Measurements from ENCODE around the gene FOXC2. TPM values are rescaled to one million over a fixed set of nuclear protein-coding genes. Genes with fewer than 3 reads are reported as not detected.

The FOXC2 gene
- total and polyA plus RNA-seq, 10 of the 15 experiments (the other 5 are each of a cell fraction or from before 2014, with no cell fraction given): not detected

DNA sequence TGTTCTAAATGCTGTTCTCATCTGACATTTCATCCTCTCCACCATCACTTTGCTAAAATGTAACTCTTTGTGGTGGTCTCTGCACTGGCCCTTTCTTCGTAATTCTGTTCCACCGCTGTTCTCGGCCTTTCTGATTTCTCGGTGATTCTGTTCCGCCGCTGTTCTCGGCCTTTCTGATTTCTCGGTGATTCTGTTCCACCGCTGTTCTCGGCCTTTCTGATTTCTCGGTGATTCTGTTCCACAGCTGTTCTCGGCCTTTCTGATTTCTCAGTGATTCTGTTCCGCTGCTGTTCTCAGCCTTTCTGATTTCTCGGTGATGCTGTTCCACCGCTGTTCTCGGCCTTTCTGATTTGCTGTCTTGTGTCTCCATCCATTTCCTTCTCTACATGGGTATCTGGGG, 44.0 kb upstream of the FOXC2 start:
- RAD21 ChIA-PET (ENCODE audit: unreplicated experiment): no interaction called here
- H4K20me1 ChIP-seq (ENCODE audit: control insufficient read depth, insufficient read depth): no peaks in the 10 kb centered on the region
- peaks cover 0 to 1% of the 10 kb centered on the region in 2 experiments; a peak in 1 of 4 replicates for H3K27me3 ChIP-seq (replicated peaks in 1 of 2; ENCODE audit: control insufficient read depth in 2 of 2, insufficient read depth in 2 of 2, low read length in 1 of 2)
- TF ChIP-seq HDAC6 (IDR thresholded peaks at IDR 0.05; ENCODE audit: unreplicated experiment) (no peak), MYC (IDR thresholded peaks at IDR 0.05; ENCODE audit: insufficient read depth, insufficient read length, insufficient replicate concordance, low read length, severe bottlenecking) (no peak), EED (IDR thresholded peaks at IDR 0.05; ENCODE audit: low read depth) (no peak), E2F8 (IDR thresholded peaks at IDR 0.05; ENCODE audit: low read depth, partially characterized antibody) (no peak), IRF4 (IDR thresholded peaks at IDR 0.05; ENCODE audit: low read depth, low read length) (no peak), CBX5 (IDR thresholded peaks at IDR 0.05; ENCODE audit: low read depth) (no peak), YBX1 (IDR thresholded peaks at IDR 0.05) (no peak), FOS (IDR thresholded peaks at IDR 0.05; ENCODE audit: borderline replicate concordance, extremely low read depth, insufficient read length) (no peak), ZBED1 (IDR thresholded peaks at IDR 0.05; ENCODE audit: borderline replicate concordance) (no peak), BCL11A (IDR thresholded peaks at IDR 0.05; ENCODE audit: low read depth, low read length) (no peak), POLR2AphosphoS2 (IDR thresholded peaks at IDR 0.05; ENCODE audit: low read depth, low read length) (no peak), RELA (IDR thresholded peaks at IDR 0.05; ENCODE audit: borderline replicate concordance, partially characterized antibody) (no peak), BMI1 (IDR thresholded peaks at IDR 0.05; ENCODE audit: borderline replicate concordance) (no peak)
- TF ChIP-seq, protein P1, sequence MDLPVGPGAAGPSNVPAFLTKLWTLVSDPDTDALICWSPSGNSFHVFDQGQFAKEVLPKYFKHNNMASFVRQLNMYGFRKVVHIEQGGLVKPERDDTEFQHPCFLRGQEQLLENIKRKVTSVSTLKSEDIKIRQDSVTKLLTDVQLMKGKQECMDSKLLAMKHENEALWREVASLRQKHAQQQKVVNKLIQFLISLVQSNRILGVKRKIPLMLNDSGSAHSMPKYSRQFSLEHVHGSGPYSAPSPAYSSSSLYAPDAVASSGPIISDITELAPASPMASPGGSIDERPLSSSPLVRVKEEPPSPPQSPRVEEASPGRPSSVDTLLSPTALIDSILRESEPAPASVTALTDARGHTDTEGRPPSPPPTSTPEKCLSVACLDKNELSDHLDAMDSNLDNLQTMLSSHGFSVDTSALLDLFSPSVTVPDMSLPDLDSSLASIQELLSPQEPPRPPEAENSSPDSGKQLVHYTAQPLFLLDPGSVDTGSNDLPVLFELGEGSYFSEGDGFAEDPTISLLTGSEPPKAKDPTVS (IDR thresholded peaks at IDR 0.05; ENCODE audit: low read depth, low read length): no peak
- intact Hi-C loops (cut with micrococcal nuclease; ENCODE audit: unreplicated experiment): no loop called here
- H3K36me3 ChIP-seq (ENCODE audit: control insufficient read depth in 2 of 2, insufficient read depth in 2 of 2, low read length in 1 of 2): no peaks in the 10 kb centered on the region
- BruUV-seq (replicated peaks): no TSS peak
- no peak overlapping the region for H3K9ac ChIP-seq (ENCODE audit: control insufficient read depth, insufficient read depth, low read length)
- H3K4me3 ChIP-seq: no peak overlapping the region
- H2AFZ ChIP-seq (ENCODE audit: control insufficient read depth, low read depth, low read length): no peak overlapping the region
- DNase-seq (ENCODE audit: low read depth, low spot score) (no peak), ATAC-seq (no peak), FAIRE-seq (no peak)
- SMC1A ChIA-PET (ENCODE audit: uncharacterized antibody, unreplicated experiment): no interaction called here
- in situ Hi-C loops (cut with MboI): loop anchor here (5.0 kb wide), 2 partner anchors 180 to 700 kb away; no protein-coding TSS in a partner anchor
- no peaks in the 10 kb centered on the region for H3K79me2 ChIP-seq (ENCODE audit: control insufficient read depth, insufficient read depth, low read length)
- H3K4me2 ChIP-seq (ENCODE audit: control insufficient read depth, insufficient read depth): no peak overlapping the region
- no peaks in the 10 kb centered on the region for H3K9me3 ChIP-seq (replicated peaks; ENCODE audit: control insufficient read depth, insufficient read depth, low read length)
- no peak overlapping the region for H3K27ac ChIP-seq (ENCODE audit: control insufficient read depth, insufficient read depth)
- WGBS (ENCODE audit: insufficient coverage, insufficient replicate concordance, low lambda C conversion rate, missing lambda C conversion rate): 56% methylated on average over 16 of the region's 16 CpGs
- CTCF ChIA-PET: no interaction called here
- POLR2A ChIA-PET: no interaction called here
- H3K4me1 ChIP-seq (ENCODE audit: control insufficient read depth, insufficient read depth, low read length): no peaks in the 10 kb centered on the region
